ENCODE results near the gene FBN3.

DNA sequence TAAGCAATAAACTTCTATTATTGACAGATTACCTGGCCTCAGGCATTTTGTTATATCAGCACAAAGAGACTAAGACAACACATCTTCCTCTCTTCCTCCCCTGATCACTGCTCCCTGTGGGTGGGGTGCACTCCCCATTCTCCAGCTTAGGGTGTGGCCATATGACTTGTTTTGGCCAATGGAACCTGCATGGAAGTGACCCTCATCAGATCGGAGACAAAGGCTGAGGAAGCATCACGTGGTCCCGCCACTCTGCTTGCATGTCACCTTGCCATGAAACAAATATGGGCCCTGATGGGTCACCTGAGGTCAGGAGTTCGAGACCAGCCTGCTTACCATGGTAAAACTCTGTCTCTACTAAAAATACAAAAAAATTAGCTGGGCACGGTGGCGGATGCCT lies 110.6 kb downstream of the FBN3 start:
- TF ChIP-seq POLR2A (IDR thresholded peaks at IDR 0.05) (no peak), CTCF (IDR thresholded peaks at IDR 0.05) (no peak)

Data from heart left ventricle (tissue), 13 donors.